Stomach smooth muscle (tissue), 2 donors: ENCODE data around the gene ALDH1L1.

Experiments
- H3K27ac ChIP-seq: one replicate; pipeline ENCODE4 v1.7.0; 2013; ENCODE audit warnings: mild to moderate bottlenecking, low read length, inconsistent platforms
- H3K27me3 ChIP-seq, 2 donors: one replicate each; pipeline ENCODE4 v1.7.0; 2013; ENCODE audit warnings: low read length in 2 of 2; ENCODE audit not compliant: insufficient read depth in 2 of 2, control insufficient read depth in 1 of 2
- H3K36me3 ChIP-seq, 2 donors: one replicate each; pipeline ENCODE4 v1.7.0; 2013; ENCODE audit warnings: low read length in 2 of 2; ENCODE audit not compliant: control insufficient read depth in 2 of 2, insufficient read depth in 2 of 2
- H3K4me1 ChIP-seq: one replicate; pipeline ENCODE4 v1.7.0; 2013; ENCODE audit warnings: low read length; ENCODE audit not compliant: control insufficient read depth, insufficient read depth
- H3K4me3 ChIP-seq, 2 donors: one replicate each; pipeline ENCODE4 v1.7.0; 2013; ENCODE audit warnings: low read length in 2 of 2
- H3K9ac ChIP-seq, 2 donors: one replicate each; pipeline ENCODE4 v1.7.0; 2013; ENCODE audit warnings: low read length in 2 of 2, mild to moderate bottlenecking in 1 of 2
- H3K9me3 ChIP-seq, 2 donors: one replicate each; pipeline ENCODE4 v1.7.0; 2013; ENCODE audit warnings: low read length in 2 of 2; ENCODE audit not compliant: control insufficient read depth in 2 of 2
- donor health status: healthy.
- donor health status: Pancreatic carcinoma.

ALDH1L1 gene

DNA sequence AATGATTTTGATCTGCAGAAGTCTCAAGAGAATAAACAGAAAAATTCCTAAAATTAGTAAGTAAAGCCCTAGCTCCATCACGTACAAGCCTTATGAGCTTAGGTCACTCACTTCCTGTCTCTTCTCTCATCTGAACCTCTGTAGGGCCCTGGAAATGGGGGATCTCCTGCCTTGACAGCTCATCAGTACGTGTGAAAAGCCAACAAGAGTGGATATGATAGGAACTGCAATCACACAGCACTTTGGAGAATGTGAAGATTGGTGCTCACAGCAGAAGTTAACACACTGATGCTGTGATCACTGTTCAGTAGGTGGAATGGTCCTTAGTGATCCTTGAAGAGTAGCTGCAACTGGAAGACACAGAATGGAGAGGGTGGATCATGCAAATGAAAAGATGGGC lies 27.8 kb upstream of the ALDH1L1 start:
- H3K27ac ChIP-seq = no peak overlapping the region
- no peaks in the 10 kb centered on the region for H3K36me3 ChIP-seq
- no peak overlapping the region for H3K4me3 ChIP-seq
- peaks cover 3% of the 10 kb centered on the region for H3K4me1 ChIP-seq
- H3K9me3 ChIP-seq = no peaks in the 10 kb centered on the region
- H3K27me3 ChIP-seq = no peaks in the 10 kb centered on the region
- no peak overlapping the region for H3K9ac ChIP-seq

- Histone ChIP-seq H3K36me3 (no peaks in the 10 kb centered on the region), H3K4me3 (no peak overlapping the region), H3K27ac (no peak overlapping the region), H3K27me3 (no peaks in the 10 kb centered on the region), H3K9me3 (no peaks in the 10 kb centered on the region), H3K4me1 (no peaks in the 10 kb centered on the region), H3K9ac (no peak overlapping the region)
These were observed 26.8 kb upstream of the ALDH1L1 start for GRCh38 chr3:126207166-126207565.

DNA sequence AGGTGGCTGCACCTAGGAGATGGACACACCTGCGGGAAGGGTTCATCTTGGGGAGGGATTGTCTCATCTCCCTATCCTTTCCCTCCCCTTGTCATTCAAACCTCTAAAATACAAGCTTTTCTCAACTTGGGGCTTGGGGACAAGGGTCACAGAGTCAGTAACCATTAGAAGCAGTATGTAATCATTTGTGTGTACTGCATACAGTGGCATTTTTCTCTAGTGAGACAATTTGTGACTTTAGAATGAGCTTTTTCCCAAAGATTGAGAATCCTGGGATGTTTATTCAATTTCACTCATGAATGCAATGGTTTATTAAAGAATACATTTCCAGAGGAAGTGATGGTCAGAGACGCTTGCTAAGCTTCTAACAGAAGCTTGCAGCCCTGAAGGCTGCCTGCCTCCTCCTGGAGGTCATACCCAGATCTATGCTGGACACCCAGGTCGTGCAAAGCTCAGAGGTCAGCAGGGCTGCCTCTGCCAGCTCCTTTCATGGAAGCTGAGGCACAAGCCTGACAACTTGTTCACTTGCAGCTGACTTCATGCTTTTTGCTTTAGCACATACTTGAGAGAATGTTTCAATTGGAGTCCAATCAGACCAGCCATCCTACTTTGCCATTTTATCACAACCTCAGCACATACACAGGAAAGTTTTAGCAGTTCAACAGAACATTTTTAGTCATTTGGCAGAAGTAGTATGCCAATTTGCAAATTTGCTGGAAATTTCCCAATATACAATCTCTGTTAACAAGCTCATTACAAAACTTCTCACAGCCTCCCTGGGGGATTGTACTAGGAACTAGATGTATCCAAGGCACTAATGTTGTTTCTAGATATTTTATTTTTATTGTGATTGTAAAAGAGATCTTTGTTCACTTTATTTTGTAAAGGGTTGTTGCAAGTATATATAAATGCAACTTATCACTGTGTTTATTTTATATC lies 25.6 kb upstream of the ALDH1L1 start:
- Histone ChIP-seq H3K27me3 (no peaks in the 10 kb centered on the region), H3K36me3 (no peaks in the 10 kb centered on the region), H3K9me3 (no peaks in the 10 kb centered on the region), H3K9ac (no peak overlapping the region), H3K4me3 (no peak overlapping the region), H3K27ac (no peak overlapping the region), H3K4me1 (no peaks in the 10 kb centered on the region)

DNA sequence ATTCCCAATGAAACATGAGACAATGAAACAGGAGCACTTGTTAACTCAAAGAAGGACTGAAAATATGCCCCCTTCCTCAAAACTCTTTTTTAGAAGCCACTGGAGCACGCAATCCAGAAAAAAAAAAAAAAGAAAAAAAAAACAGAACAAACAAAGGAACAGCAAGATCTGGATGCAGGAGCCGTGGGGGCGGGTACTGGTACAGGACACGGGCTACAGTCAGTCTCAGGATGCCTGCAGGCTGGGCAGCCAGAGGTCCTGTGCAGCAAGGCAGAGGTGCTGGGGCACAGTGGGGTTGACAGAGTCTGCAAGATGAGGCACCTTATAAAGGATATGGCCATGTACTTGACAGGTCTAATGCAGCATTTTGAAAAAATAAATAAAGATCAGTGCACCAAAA lies 22.3 kb upstream of the ALDH1L1 start:
- no peaks in the 10 kb centered on the region for H3K36me3 ChIP-seq
- H3K4me3 ChIP-seq = no peak overlapping the region
- no peak overlapping the region for H3K9ac ChIP-seq
- H3K27ac ChIP-seq = no peak overlapping the region
- no peaks in the 10 kb centered on the region for H3K9me3 ChIP-seq
- no peaks in the 10 kb centered on the region for H3K27me3 ChIP-seq
- no peaks in the 10 kb centered on the region for H3K4me1 ChIP-seq

DNA sequence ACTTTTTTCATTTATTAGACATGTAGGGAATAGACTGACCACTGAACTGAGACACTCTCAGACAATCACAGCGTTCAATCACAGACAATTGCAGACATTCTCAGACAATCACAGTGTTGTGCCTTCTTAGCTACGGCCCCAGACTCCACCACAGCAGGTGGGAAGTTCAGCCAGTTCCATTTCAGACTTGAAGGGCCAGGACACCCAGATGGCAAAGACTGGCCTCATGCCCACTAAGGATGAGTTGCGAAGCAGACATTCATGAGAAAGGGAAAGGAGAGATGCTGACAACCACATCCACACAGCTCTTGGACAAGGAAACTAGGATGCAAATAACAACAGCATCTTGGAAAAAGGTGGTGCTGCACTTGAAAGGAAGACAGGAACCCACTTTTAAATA lies 21.9 kb upstream of the ALDH1L1 start:
- H3K27me3 ChIP-seq = no peaks in the 10 kb centered on the region
- H3K9me3 ChIP-seq = no peaks in the 10 kb centered on the region
- H3K36me3 ChIP-seq = no peaks in the 10 kb centered on the region
- no peak overlapping the region for H3K9ac ChIP-seq
- no peaks in the 10 kb centered on the region for H3K4me1 ChIP-seq
- no peak overlapping the region for H3K27ac ChIP-seq
- H3K4me3 ChIP-seq = no peak overlapping the region

DNA sequence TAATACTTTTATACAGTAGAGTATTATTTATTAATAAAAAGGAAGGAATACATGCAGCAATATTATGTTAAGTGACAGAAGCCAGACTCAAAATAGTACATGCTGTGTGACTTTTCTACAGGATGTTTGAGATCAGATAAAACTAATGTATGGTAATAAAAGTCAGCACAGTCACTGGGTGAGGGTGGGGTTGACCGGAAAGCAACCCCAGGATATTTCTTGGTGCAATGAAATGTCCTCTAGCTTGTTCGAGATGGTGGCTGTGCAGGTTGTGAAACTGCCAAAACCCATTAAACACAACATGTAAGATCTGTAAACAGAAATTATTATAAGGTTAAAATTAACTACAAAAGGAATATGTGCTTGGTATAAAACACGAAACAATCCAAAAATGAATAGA lies 20.8 kb upstream of the ALDH1L1 start:
- Histone ChIP-seq H3K36me3 (no peaks in the 10 kb centered on the region), H3K9me3 (no peaks in the 10 kb centered on the region), H3K27me3 (no peaks in the 10 kb centered on the region), H3K9ac (no peak overlapping the region), H3K4me3 (no peak overlapping the region), H3K27ac (no peak overlapping the region), H3K4me1 (no peaks in the 10 kb centered on the region)

DNA sequence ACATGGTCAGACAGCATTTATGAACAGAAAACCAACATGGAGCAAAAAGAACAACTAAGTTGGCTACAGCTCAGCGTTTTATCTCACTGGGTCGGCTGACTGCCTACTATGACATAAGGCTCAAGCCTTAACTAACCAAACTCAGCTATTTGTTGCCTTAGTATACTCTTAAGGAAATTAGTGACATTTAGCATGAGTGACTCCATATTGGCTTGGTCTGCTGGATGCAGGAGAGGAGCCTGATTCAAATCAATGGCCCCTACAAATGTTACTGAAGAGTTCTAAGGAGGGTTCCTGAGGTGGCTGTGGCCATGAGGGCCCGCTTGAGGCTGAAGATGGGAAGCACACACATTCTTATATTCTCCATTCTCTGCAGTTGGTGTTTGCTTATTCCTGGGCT lies 20.1 kb upstream of the ALDH1L1 start:
- Histone ChIP-seq H3K4me3 (no peak overlapping the region), H3K27me3 (no peaks in the 10 kb centered on the region), H3K27ac (no peak overlapping the region), H3K36me3 (no peaks in the 10 kb centered on the region), H3K9ac (no peak overlapping the region), H3K9me3 (no peaks in the 10 kb centered on the region), H3K4me1 (no peaks in the 10 kb centered on the region)

DNA sequence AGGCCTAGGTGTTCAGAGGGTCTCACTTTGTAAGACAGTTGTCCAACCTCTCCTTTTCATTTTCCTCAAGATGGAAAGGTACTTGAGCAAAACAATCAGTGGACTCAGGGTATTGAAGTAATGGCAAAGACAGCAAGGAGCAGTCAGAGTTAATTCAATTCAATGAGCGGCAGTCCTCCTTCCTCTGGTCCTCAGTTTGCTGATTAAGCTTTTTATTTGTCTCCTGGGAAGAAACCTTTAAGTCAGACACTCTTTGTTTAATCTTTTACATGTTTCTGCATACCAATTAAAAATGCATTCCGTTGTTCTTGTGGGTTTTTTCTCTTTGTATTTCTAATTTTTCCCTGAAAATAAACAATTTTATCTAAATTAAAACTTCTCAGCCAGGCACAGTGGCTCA lies 18.9 kb upstream of the ALDH1L1 start:
- no peak overlapping the region for H3K27ac ChIP-seq
- no peak overlapping the region for H3K9ac ChIP-seq
- no peaks in the 10 kb centered on the region for H3K36me3 ChIP-seq
- H3K4me1 ChIP-seq = no peaks in the 10 kb centered on the region
- no peak overlapping the region for H3K4me3 ChIP-seq
- H3K9me3 ChIP-seq = no peaks in the 10 kb centered on the region
- H3K27me3 ChIP-seq = no peaks in the 10 kb centered on the region

DNA sequence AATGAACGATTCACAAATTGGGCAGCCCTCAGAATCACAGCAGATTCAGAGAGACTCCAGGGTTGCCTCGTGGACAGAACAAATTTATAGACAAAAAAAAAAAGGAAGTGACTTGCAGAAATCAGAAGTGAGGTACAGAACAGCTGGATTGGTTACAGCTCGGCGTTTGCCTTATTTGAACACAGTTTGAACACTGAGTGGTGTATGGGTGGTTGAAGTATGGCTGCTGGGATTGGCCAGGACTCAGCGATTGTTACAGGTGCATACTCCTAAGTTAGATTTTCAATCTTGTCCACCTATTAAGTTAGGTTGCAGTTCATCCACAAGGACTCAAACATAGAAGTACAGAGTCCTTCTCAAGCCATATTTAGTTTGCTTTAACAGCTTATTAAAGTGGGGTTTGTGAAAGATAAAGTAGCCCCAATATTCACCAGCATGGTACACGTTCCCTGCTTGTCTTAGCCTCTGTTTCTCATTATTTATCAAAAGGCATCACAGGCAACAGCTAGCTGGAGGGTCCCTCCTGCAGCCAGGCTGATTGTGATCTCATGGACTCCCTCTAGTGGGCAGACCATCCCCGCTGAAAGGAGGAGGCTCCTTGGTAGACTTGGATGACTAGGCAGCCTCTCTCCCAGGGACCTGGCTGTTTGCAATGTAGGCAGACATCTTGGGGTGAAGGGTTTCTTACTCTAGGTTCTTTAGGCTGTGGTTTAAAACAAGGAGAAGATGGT lies 17.6 kb upstream of the ALDH1L1 start:
- H3K4me1 ChIP-seq = no peaks in the 10 kb centered on the region
- no peaks in the 10 kb centered on the region for H3K27me3 ChIP-seq
- no peaks in the 10 kb centered on the region for H3K9me3 ChIP-seq
- no peak overlapping the region for H3K9ac ChIP-seq
- H3K36me3 ChIP-seq = no peaks in the 10 kb centered on the region
- H3K4me3 ChIP-seq = no peak overlapping the region
- H3K27ac ChIP-seq = no peak overlapping the region

- no peaks in the 10 kb centered on the region for H3K9me3 ChIP-seq
- no peak overlapping the region for H3K4me3 ChIP-seq
- no peaks in the 10 kb centered on the region for H3K4me1 ChIP-seq
- no peaks in the 10 kb centered on the region for H3K27me3 ChIP-seq
- no peaks in the 10 kb centered on the region for H3K36me3 ChIP-seq
- no peak overlapping the region for H3K27ac ChIP-seq
- H3K9ac ChIP-seq = no peak overlapping the region
These were observed 17.0 kb upstream of the ALDH1L1 start for GRCh38 chr3:126197343-126197742.
